IPS-18c (cell line): Measurements from ENCODE around the gene RBM22.

Source experiments
- H3K4me3 ChIP-seq: 2 replicates; pipeline ENCODE4 v1.7.0; 2013; ENCODE audit warnings: low read depth, mild to moderate bottlenecking, low read length, moderate library complexity; ENCODE audit not compliant: insufficient read depth
- H3K9me3 ChIP-seq: one replicate; pipeline ENCODE4 v1.6.1; 2013; ENCODE audit warnings: mild to moderate bottlenecking, low read length, moderate library complexity; ENCODE audit not compliant: control insufficient read depth, insufficient read depth

RBM22 gene

DNA sequence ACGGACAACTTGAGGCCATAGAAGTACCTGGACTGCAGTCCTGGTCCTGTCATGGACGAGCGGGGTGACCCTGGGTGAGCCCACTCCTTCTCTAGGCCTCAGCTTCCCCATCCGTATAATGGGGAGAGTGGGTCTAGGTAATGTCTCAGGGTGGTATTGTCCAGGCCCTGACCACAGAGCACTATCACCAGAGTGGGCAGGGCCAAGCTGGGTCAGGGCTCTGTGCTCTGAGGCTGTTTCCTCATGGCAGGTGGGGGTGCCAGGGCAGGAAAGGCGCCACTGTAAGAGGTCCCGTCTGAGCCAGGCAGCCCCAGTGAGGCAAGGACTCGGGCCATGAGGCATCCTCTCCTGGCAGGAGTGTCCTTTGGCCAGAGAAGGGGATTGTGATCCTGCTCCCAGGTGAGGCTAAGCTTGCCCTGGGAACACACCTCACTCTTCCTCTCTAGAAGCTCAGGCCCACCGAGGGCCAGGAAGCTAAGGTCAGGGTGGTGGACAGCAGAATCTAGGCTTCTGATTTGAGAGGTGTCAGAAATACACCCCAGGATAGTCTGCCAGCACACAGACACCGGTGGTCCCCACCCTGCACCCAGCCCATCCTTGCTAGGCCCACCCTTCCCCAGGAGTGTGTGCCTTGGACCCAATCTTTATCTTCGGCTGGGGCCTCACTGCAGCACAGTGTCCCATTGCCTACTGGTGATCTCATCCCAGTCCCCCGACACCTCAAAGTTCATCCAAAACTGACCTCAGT lies 41.3 kb downstream of the RBM22 start:
- no peaks in the 10 kb centered on the region for H3K9me3 ChIP-seq

DNA sequence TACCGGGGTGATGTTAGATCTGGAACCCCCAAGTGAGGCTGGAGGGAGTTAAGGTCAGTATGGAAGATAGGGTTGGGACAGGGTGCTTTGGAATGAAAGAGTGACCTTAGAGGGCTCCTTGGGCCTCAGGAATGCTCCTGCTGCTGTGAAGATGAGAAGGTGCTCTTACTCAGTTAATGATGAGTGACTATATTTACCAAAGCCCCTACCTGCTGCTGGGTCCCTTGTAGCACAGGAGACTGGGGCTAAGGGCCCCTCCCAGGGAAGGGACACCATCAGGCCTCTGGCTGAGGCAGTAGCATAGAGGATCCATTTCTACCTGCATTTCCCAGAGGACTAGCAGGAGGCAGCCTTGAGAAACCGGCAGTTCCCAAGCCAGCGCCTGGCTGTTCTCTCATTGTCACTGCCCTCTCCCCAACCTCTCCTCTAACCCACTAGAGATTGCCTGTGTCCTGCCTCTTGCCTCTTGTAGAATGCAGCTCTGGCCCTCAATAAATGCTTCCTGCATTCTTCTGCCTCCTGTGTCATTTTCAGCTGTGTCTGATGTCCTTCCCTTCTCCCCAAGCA lies 42.1 kb downstream of the RBM22 start:
- no peak overlapping the region for H3K4me3 ChIP-seq
- H3K9me3 ChIP-seq, result no peaks in the 10 kb centered on the region

More for the DNA sequence above, 41.3 kb downstream of the RBM22 start:
- no peak overlapping the region for H3K4me3 ChIP-seq

- H3K9me3 ChIP-seq, result no peaks in the 10 kb centered on the region
- H3K4me3 ChIP-seq, result no peak overlapping the region
Measured at GRCh38 chr5:150658121-150658520, 42.7 kb downstream of the RBM22 start.

GRCh38 chr5:150656191-150657132 lies 44.4 kb downstream of the RBM22 start:
- Histone ChIP-seq H3K4me3 (peak overlapping the region; percentile 71), H3K9me3 (no peaks in the 10 kb centered on the region)

- H3K4me3 ChIP-seq, result no peak overlapping the region
- H3K9me3 ChIP-seq, result no peaks in the 10 kb centered on the region
Measured at GRCh38 chr5:150655221-150655620, 45.6 kb downstream of the RBM22 start.

GRCh38 chr5:150653762-150654556 lies 46.9 kb downstream of the RBM22 start:
- Histone ChIP-seq H3K9me3 (no peaks in the 10 kb centered on the region), H3K4me3 (no peak overlapping the region)

DNA sequence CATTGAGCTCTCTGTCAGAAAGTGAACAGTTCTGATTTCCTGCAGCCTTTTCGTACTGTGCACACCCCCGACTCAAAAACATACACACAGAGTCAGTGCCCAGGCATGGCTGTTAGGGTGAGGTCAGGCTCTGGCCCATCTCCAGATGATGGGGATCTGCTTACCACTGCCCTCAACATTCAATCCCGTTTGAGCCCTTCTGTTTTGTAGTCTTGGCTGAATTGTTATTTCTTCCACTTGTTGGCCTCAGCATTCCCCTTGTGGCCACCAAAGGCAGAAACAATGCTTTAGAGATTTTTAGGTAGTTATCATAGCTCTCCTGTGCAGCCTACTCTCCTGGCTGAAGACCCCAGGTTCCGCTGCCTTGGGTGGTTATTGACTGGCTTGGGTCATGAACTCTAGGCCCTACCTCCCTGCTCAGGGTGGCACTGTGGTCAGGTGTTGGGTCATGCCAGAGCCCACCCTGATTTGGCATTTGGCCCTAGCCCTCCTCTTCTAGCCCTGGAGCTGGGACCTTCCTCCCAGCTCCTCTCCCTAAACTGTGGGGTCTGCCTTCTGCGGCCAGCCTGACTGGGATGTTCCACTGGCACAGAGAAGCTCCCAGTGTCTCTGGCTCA lies 47.6 kb downstream of the RBM22 start:
- no peak overlapping the region for H3K4me3 ChIP-seq
- H3K9me3 ChIP-seq, result no peaks in the 10 kb centered on the region

GRCh38 chr5:150651924-150652671 lies 48.8 kb downstream of the RBM22 start:
- Histone ChIP-seq H3K9me3 (no peaks in the 10 kb centered on the region), H3K4me3 (no peak overlapping the region)

- H3K9me3 ChIP-seq, result no peaks in the 10 kb centered on the region
- no peak overlapping the region for H3K4me3 ChIP-seq
Measured at GRCh38 chr5:150651382-150651781, 49.5 kb downstream of the RBM22 start.

- Histone ChIP-seq H3K9me3 (no peaks in the 10 kb centered on the region), H3K4me3 (no peak overlapping the region)
Measured at GRCh38 chr5:150650021-150651006, 50.5 kb downstream of the RBM22 start.

DNA sequence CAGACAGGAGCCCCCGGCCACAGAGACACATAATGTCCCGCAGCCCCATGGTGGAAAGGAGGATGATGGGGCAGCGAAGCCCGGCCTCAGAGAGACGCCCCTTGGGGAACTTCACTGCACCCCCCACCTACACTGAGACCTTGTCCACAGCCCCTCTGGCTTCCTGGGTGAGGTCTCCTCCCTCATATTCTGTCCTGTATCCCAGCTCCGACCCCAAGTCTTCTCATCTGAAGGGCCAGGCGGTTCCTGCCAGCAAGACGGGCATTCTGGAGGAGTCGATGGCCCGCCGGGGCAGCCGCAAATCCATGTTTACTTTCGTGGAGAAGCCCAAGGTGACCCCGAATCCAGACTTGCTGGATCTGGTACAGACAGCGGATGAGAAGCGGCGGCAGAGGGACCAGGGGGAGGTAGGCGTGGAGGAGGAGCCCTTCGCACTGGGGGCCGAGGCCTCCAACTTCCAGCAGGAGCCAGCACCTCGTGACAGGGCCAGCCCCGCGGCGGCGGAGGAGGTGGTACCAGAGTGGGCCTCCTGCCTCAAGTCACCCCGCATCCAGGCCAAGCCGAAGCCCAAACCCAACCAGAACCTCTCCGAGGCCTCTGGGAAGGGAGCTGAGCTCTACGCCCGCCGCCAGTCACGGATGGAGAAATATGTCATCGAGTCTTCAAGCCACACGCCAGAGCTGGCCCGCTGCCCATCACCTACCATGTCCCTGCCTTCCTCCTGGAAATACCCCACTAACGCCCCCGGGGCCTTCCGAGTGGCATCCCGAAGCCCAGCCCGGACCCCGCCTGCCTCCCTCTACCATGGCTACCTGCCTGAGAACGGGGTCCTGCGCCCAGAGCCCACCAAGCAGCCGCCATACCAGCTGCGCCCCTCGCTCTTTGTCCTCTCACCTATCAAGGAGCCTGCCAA lies 51.5 kb downstream of the RBM22 start:
- no peaks in the 10 kb centered on the region for H3K9me3 ChIP-seq
- no peak overlapping the region for H3K4me3 ChIP-seq

DNA sequence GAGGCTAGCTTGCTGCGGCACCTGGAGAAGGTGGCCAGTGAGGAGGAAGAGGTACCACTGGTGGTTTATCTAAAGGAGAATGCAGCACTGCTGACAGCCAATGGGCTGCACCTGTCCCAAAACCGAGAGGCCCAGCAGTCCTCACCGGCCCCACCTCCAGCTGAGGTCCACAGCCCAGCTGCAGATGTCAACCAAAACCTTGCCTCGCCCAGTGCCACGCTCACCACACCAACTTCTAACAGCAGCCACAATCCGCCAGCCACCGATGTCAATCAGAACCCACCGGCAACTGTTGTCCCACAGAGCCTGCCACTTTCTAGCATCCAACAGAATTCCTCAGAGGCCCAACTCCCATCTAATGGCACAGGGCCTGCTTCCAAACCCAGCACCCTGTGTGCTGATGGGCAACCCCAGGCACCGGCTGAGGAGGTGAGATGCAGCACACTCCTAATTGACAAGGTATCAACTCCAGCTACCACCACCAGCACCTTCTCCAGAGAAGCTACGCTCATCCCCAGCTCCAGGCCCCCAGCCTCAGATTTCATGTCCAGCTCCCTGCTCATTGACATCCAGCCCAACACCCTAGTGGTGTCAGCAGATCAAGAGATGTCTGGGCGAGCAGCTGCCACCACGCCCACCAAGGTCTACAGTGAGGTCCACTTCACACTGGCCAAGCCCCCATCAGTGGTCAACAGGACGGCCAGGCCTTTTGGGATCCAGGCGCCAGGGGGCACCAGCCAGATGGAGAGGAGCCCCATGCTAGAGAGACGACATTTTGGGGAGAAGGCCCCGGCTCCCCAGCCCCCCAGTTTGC lies 52.4 kb downstream of the RBM22 start:
- Histone ChIP-seq H3K9me3 (no peaks in the 10 kb centered on the region), H3K4me3 (no peak overlapping the region)

DNA sequence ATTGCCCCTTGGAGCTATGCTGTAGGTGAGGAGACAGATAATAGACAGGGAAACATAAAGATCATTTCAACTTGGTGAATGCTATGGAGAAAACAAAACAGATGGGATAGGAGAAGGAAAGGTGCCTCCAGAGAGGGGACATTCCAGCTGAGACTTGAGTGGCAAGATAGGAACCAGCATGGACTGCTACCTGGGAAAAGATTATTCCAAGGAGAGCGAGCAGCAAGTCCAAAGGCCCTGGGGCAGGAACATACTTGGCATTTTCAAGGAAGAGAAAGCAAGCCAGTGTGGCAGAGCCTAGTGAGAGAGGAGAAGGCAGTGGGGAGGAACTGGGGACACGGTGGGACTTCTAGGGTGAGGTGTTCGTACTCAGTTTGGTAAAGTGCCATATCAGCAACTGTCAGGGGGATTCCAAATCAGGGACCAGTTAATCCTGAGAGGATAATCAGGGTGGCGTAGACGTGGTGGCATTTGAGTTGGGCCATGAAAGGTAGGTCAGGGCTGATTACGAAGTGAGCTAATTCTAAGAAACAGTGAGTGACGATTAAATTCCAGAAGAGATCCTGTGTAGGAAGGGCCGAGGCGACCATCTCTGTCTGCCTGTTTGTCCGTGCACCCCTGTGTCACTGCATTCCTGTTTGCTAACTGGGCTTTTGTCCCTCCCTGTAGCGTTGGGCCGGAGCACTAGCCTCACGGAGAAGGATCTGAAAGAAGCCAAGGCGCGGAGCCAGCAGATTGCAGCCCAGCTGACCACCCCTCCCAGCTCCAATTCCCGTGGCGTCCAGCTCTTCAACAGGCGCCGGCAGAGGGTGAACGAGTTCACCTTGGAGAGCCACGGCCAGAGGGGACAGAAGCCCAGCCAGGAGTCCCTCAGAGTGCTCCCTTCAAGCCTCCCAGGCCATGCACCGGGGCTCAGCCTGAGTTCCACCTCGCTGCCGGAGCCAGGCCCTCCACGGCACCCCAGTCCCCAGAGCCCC lies 53.3 kb downstream of the RBM22 start:
- H3K4me3 ChIP-seq, result no peak overlapping the region
- H3K9me3 ChIP-seq, result no peaks in the 10 kb centered on the region
